GM19351 (cell line): ENCODE results near the gene RECQL5.
"Not testable (repeated sequence)": the region's sequence is repeated elsewhere in the genome, so short reads cannot be mapped to it uniquely, and the experiment has no call there.

ENCODE experiments used
- ATAC-seq: cut with Tn5 transposase; IDR thresholded peaks from one replicate; pipeline ENCODE4 v1.9.1; 2021; ENCODE audit warnings: mild to moderate bottlenecking, moderate library complexity; ENCODE audit not compliant: unreplicated experiment

RECQL5 gene

GRCh38 chr17:75649687-75650086, 17.3 kb downstream of the RECQL5 start:
- ATAC-seq = no peak

- no peak for ATAC-seq
Measured at GRCh38 chr17:75647921-75648320, 19.0 kb downstream of the RECQL5 start.

- no peak for ATAC-seq
Measured at GRCh38 chr17:75647061-75647460, 19.9 kb downstream of the RECQL5 start.

- no peak for ATAC-seq
Measured at GRCh38 chr17:75646638-75646992, 20.3 kb downstream of the RECQL5 start.

GRCh38 chr17:75645889-75646637, 20.9 kb downstream of the RECQL5 start:
- ATAC-seq = no peak

- ATAC-seq = no peak
Measured at GRCh38 chr17:75645501-75645888, 21.5 kb downstream of the RECQL5 start.

- no peak for ATAC-seq
Measured at GRCh38 chr17:75643643-75644017, 23.3 kb downstream of the RECQL5 start.

GRCh38 chr17:75642784-75643642, 23.9 kb downstream of the RECQL5 start:
- no peak for ATAC-seq

GRCh38 chr17:75642182-75642783, 24.7 kb downstream of the RECQL5 start:
- no peak for ATAC-seq

GRCh38 chr17:75641343-75641742, 25.6 kb downstream of the RECQL5 start:
- no peak for ATAC-seq

- ATAC-seq = no peak
Measured at GRCh38 chr17:75640556-75641119, 26.3 kb downstream of the RECQL5 start.

GRCh38 chr17:75639771-75640555, 27.0 kb downstream of the RECQL5 start:
- no peak for ATAC-seq

- ATAC-seq = no peak
Measured at GRCh38 chr17:75639327-75639726, 27.6 kb downstream of the RECQL5 start.

GRCh38 chr17:75638893-75639292, 28.1 kb downstream of the RECQL5 start:
- ATAC-seq = no peak

GRCh38 chr17:75638039-75638438, 28.9 kb downstream of the RECQL5 start:
- ATAC-seq = not testable (repeated sequence)

- no peak for ATAC-seq
Measured at GRCh38 chr17:75637551-75637950, 29.4 kb downstream of the RECQL5 start.

- ATAC-seq = no peak
Measured at GRCh38 chr17:75637143-75637538, 29.8 kb downstream of the RECQL5 start.

- no peak for ATAC-seq
Measured at GRCh38 chr17:75636381-75637142, 30.4 kb downstream of the RECQL5 start.

GRCh38 chr17:75635610-75636202, 31.2 kb downstream of the RECQL5 start:
- no peak for ATAC-seq
